IPS-NIHi11 (cell line): ENCODE measurements around the gene OPRPN.

Source experiments
- DNase-seq: peaks from one replicate; pipeline ENCODE4 v3.0.0; 2012; ENCODE audit warnings: mixed read lengths, low spot score

OPRPN gene, protein sequence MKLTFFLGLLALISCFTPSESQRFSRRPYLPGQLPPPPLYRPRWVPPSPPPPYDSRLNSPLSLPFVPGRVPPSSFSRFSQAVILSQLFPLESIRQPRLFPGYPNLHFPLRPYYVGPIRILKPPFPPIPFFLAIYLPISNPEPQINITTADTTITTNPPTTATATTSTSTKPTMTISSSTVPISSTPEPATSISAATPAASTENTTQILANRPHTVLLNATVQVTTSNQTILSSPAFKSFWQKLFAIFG

DNA sequence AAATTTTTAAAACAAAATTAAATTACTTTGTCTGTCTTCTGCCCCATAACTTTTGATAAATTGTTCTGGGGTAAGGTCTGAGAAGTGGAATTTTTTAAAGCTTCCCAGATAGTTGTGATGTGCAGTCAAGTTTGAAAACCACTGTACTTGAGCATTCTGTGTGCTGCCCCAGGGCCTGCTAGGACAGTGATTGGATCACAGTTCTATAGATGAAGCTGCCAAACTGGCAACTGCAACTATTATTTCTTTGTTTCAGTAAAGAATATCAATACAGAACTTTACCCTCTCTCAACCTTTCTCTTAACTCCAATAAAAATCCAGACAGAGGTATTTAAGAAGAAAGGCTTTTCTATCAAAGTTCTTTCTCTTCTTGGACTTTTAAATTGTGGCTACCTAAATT is at the start of gene OPRPN:
Gene OPRPN, plus strand, starts transcription at position 361 of the 400 bp plus-strand sequence. CDS start 1,346 bp downstream, outside the sequence.
- DNase-seq: no peak

DNA sequence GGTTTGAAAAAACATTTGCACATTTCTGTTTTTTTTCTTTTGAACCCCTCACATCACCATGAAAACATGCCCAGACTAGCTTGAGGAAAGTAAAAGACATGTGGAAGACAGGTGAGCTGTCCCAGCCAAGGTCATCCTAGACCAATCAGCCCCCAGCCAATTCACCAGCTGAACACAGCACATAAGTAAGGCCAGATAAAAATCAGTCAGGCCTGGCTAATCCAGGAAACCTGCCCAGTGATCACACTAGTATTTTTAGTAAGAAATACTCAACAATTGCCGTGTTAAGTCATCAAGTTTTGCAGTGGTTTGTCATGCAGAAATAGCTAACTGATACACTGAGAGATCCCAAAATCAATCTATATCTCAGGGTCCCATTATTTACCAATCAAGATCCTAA is 41.6 kb upstream of the OPRPN start:
- no peak for DNase-seq

DNA sequence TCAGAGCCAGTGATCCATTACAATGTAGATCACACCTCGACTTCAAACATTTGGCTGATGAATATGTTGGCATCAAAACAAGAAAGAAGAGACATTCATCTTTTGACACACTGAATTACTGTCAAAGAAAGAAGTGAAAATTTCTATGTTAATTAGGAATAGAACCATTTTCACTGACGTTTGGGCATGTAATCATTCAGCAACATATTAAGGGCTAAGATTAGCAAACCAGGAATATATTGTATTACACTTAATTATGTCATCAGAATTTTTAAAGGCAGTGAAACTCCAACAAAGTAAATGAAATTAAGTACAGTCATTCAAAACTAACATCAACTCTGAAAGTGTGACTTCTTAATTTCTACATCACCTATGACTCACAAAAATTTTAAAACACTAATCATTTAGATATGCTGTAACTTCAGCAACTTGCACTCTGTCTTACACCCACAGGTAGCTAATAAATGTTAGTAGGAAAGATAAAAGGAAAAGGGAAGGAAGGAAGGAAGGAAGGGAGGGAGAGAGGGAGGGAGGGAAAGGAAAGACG is 38.6 kb upstream of the OPRPN start:
- DNase-seq: no peak

DNA sequence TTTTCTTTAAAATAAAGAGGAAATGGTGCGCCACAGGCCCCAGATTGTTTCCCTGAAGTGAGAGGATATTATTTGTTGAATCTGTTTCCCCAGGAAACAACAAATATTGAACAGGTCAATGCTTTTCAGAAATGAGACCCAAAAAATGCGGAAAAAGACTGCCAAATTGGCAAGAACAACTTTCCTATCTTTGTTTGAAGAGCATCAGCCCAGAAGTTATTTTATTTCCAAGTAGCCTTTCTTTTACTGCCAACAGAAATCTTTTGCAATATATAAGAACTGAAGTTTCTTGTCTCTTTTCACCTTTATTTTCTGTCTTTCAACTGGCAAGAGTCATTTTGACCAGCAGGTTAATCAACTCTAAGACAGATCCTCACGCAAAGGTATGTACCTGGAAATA is 37.3 kb upstream of the OPRPN start, which contains the start of gene SMR3A:
Gene SMR3A, plus strand, starts transcription at position 301 of the 400 bp plus-strand sequence. CDS start 1,356 bp downstream, outside the sequence.
- no peak for DNase-seq

DNA sequence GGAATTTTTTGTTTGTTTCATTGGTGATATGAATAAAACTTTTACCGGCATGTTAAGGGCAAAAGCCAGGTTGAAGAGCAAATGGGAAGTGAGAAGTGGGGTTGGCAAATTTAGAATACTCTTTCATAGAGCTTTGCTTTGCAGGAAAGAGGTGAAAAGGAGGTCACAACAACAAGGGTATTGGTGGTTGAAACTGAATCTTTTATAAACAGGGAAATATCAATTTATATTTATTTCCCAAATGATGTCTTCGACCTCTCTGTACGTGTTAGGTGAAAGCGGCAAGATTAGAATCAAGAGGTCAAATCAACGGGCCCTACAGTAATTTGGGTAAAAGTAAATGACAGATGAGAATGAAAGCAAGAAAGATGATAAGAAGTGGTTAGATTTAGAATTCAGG is 33.7 kb upstream of the OPRPN start:
- no peak for DNase-seq

DNA sequence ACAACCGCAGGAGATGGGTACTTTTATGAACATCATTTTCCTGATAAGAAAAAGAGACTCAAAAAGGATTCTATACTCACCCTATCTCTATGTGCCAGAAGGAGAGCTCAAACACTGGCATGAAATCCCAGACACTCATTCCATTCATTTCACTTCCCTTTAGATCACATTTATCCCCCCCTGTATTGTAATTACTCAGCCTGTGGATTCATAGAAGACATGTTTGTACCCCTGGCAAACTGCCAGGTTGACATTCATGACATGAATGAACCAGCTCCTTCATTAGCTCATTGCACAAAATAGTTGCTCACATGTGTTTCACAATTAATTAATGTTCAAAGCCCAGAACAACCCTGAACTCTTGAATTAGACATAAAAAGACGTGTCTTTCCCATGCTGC is 32.3 kb upstream of the OPRPN start:
- DNase-seq: no peak

DNA sequence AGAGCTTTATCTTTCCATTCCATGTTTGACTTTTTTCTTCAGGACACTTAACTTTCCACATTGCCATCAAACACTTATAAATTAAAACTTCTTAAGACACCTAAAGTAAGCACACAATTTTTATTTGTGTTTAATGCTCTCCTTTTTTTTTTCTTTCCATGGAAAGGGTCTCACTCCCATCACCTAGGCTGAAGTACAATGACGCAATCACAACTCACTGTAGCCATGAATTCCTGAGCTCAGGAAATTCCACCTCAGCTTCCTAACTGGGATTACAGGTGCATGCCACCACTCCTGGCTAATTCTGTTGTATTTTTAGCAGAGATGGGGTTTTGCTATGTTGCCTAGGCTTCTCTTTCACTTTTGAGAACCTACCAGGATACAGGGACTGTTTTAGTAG is 29.9 kb upstream of the OPRPN start:
- no peak for DNase-seq

DNA sequence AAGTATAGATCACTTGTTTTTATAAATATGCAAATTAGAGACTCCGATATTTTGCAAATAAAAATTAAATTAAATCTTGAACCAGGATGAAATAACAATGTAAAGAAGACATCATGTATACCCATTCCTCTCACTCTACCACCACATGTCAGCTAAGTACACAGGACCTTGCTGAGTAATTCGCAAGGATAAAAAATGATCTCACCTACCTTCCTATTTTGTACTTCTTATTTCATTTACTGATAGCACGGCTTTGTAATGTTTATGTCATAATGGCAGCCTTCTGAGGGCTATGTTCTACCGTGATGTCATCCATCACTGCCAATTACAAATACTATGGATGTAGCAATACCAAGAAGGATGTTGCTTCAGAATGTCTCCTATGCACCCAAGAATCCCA is 25.8 kb upstream of the OPRPN start:
- no peak for DNase-seq

DNA sequence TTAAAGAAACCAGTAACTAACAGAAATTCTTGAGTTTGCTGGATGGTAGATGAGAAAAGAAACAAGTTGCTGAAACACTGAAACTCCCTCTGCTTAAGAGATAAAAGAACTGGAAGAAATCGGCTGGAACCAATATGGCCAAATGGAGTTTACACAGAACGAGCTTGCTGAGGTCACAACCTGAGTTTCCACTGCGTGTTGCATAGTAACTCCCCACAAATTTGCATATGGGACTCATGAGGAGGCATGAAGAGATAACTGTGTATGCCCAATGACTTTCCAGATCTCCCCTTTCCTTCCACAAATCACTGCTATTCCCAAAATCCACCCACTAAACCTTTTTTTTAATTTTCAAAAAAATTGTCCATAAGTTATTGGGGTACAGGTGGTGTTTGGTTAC is 25.0 kb upstream of the OPRPN start:
- DNase-seq: no peak

DNA sequence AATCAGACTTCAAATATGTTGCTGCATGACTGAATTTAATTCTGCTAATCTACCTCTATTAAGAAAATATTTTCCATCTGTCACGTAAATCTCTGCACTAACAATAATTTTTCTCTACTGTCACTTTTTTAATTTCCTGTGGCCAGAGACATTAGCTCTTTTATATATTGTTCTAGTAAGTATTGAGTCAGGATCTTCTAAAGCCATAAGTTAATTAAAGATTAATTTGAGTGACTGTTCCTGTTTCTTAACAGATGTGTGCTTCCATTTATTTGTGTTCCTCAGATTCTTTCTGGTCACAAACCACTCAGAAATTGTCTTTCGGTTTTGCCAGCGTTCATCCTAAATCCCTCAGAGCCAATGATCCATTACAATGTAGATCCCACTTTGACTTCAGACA is 17.2 kb upstream of the OPRPN start:
- DNase-seq: no peak

DNA sequence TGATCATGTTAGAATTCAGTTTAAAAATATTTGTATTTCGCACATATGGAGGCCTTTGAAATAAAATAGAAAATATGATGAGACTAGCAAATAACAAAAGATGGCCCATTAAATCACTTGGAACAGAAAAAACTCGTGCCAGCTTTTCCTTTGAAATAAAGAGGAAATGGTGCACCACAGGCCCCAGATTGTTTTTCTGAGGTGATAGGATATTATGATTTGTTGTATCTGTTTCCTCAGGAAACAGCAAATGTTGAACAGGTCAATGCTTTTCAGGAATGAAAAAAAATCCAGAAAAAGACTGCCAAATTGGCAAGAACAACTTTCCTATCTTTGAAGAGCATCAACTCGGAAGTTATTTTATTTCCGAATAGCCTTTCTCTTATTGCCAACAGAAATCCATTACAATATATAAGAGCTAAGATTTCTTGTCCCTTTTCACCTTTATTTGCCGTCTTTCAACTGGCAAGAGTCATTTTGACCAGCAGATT is 15.0 kb upstream of the OPRPN start, which contains the start of gene SMR3B:
Gene SMR3B, plus strand, starts transcription at position 441 of the 491 bp plus-strand sequence. CDS start 1,380 bp downstream, outside the sequence.
- no peak for DNase-seq

DNA sequence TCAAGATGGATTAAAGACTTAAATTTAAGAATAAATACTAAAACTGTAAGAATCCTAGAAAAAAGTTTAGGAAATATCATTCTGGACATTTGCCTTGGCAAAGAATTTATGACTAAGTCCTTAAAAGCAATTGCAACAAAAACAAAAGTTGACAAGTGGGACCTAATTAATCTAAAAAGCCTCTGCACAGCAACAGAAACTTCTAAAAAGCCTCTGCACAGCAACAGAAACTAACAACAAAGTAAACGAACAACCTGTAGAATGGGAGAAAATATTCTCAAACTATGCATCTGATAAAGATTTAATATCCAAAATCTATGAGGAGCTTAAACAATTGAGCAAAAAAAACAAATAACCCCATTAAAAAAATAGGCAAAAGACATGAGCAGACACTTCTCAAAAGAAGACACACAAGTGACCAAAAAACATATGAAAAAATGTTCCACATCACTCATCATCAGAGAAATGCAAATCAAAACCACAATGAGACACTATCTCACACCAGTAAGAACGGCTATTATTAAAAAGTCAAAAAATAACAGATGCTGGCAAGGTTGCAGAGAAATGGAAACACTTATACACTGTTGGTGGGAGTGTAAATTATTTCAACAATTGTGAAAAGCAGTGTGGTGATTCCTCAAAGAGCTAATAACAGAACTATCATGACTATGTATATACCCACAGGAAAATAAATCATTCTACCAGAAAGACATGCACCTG is 5.5 kb upstream of the OPRPN start:
- no peak for DNase-seq

DNA sequence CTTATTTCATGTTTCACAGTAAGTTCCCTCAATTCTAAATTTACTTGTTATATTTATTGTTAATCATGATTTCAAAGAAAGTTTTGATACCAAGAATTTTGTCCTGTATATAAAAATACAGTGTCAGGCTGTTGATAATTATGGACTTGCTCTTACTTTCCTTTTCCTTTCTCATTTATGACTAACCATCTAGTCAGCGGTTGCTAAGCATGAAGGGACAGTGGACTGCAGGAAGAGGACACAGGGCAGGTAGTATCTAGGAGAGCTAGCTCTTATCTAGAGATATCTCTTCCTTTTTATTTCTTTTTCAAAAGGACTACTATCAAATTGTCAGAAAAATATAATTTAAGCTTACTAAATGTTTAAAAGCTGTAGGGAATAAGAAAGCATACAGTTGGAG is 1.6 kb downstream of the OPRPN start:
- no peak for DNase-seq

DNA sequence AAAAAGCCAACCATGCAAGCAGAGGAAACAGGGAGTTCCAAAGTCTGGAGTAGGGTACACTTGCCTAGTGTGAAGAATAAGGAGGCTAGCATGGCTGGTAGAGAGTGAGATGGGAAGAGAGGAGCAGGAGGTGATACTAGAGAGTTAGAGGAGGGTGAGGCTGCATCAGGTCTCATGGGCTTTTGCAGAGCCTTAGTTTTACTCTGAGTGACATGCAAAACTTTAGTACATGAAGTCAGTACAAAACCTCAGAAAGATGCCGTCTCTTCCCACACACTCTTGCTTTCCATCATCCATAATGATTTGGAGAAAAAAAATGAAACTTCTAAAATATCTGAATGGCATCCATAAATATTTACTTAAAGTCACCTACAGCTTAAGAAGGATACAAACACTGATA is 5.0 kb downstream of the OPRPN start:
- DNase-seq: no peak

DNA sequence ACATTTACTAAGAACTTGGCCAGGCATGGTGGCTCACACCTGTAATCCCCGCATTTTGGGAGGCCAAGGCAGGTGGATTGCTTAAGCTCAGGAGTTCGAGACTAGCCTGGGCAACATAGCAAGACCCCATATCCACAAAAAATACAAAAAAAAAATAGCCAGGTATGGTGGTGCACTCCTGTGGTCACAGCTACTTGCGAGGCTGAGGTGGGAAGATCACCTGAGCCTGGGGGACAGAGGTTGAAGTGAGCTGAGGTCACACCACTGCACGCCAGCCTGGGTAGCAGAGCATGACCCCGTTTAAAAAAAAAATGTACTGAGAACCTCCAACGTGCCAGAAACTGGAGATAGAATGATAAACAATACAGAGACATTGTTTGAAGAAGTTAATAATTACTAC is 8.0 kb downstream of the OPRPN start:
- DNase-seq: no peak

DNA sequence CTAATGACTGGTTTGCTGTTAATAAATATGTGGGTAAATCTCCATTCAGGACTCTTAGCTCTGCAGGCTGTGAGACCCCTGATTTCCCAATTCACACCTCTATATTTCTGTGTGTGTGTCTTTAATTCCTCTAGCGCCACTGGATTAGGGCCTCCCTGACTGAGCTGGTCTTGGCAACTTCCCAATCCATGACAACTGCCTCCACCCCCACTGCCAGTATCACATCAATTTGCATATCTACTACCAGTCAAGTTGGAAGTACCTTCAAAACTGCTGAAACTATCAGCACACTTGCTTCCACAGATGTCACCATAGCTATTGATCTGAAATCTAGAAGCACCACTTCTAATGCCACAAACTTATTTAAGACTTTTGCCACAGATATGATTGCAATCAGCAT is 27.6 kb downstream of the OPRPN start:
- DNase-seq: no peak

DNA sequence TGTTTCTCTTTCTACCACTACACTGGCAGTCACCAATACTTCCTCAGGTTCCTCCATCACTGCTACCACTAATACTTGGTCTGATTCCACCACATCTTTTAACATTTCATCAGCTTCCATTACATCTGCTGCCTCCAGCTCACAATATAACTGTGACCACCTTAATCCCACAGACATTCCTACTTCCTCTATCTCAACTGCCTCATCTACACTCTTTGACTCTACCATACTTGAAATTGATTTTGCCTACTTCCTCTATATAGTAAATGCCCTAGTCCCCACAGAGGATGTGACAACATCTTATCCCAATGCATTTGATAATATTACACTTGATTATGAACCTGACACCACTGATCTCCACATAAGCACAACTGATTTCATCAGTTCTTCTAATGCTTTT is 29.0 kb downstream of the OPRPN start:
- DNase-seq: no peak

DNA sequence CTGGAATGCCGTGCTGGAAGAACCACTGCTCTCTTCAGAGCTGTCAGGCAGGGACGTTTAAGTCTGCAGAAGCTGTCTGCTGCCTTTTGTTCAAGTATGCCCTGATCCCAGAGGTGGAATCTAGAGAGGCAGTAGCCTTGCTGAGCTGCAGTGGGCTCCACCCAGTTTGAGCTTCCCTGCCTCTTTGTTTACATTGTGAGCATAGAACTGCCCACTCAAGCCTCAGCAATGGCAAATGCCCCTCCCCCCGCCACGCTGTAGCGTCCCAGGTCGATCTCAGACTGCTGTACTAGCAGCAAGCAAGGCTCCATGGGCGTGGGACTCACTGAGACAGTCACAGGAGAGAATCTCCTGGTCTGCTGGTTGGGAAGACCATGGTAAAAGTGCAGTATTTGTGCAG is 39.5 kb downstream of the OPRPN start:
- DNase-seq: no peak

DNA sequence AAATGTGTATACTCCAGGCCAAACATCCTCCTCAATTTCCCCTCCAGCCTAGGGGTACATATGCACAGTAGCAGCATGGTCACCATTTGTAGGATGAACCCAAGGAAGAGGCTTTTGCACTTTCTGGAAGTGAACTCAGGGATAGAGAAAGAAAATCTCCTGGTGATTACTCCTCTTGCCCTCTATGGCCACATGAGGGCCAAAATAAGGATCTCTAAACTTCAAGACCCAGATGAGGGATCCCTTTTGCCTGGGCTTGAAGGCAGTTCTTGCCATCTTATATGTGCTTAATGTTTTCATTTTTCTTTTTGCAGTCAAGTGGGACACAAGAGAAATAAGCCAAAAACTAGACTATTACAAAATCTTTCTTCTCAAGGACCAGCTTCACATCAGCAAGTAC is 44.7 kb downstream of the OPRPN start:
- DNase-seq: no peak

DNA sequence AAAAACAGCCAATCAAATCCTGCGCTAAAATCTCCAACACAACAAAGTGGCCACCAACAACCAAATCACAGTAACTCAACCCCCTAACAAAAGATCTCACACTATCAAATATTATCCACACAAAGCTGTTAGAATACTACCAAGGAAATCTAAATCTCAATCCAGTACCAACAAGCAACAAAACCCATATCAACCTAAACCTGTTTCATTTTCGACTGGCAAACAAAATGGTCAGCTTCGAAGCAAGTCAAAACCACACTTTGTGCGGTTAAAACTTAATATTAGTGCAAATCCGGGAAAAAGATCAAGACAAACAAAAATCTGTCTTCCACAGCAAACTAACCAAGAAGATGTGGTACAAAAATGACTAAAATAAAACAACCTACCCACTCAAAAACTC is 45.6 kb downstream of the OPRPN start:
- no peak for DNase-seq

DNA sequence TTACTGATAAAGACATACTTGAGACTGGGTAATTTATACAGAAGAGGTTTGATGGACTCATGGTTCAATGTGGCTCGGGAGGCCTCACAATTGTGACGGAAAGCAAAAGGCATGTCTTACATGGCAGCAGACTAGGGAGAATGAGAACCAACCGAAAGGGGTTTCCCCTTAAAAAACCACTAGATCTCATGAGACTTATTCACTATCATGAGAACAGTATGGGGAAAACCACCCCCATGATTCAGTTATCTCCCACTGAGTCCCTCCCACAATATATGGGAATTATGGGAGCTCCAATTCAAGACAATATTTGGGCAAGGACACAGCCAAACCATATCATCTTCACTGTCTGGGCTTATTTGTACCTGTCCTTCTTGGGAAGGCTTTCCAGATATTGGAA is 51.5 kb downstream of the OPRPN start:
- no peak for DNase-seq

DNA sequence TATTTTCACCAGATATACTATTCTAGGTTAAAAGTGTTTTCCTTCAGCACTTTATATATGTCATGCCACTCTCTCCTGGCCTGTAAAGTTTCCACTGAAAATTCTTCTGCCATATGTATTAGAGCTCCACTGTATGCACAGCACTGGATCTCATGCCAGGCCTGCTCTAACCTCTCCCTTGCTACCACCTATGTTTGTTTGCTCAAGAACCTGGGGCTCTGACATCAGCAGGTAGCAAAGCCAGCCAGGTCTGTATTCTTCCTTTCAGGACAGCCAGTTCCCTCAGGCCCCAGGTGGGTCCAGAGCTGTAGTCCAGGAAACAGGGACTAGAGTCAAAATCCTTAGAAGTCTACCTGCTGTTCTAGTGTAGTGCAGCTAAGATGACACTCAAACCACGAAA is 55.2 kb downstream of the OPRPN start:
- no peak for DNase-seq
